GM18873 (cell line): ENCODE data around the gene PNLIPRP2.

Experiments
- ATAC-seq: cut with Tn5 transposase; IDR thresholded peaks from one replicate; pipeline ENCODE4 v1.9.1; 2021; ENCODE audit warnings: mild to moderate bottlenecking, moderate library complexity, moderate number of reproducible peaks; ENCODE audit not compliant: unreplicated experiment, low FRiP score

Gene PNLIPRP2

GRCh38 chr10:116611153-116611545, 9.6 kb upstream of the PNLIPRP2 start:
- ATAC-seq = no peak

GRCh38 chr10:116612107-116612769, 8.5 kb upstream of the PNLIPRP2 start:
- no peak for ATAC-seq

DNA sequence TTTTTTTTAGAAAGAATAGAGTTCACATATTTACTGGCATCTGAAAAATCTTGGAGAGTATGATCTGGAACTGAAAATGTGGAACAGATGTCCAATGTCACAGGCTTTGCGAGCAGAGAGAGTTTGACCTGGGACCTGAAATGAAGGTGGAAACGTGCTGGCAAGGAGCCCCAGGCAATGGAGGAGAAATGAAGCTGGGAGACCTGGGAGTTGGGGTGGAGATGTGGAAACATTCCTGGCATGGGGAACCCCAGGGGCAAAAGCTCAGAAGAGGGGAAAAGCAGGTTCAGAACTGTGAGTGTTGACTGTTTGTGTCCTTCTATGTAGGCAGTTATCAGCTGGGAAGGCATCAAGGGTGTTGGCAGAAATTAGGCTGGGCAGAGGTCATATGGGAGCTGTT, 7.3 kb upstream of the PNLIPRP2 start:
- no peak for ATAC-seq

- ATAC-seq = no peak
These were observed 6.0 kb upstream of the PNLIPRP2 start for GRCh38 chr10:116614796-116615195.

- ATAC-seq = no peak
These were observed 5.5 kb upstream of the PNLIPRP2 start for GRCh38 chr10:116615199-116615776.

DNA sequence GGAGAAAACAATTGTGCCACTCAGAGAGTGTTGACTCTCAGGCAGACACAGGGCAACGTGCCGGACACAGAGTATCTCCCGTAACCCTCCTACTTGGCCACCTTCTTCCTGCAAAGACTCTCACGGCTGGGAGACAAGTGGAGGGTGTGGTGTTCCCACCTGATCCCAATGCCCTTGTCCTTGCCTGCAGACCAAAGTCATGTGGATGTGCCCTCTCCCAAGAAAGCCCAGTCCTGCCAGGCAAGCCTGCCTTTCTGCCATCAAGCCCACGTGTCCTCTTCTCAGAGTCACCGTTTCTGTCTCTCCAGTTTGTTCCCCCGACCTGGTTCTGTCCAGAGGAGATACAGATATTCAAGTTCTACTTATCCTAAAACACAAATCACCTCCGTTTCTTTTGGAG, 723 bp downstream of the PNLIPRP2 start:
- no peak for ATAC-seq

- no peak for ATAC-seq
These were observed 1.3 kb downstream of the PNLIPRP2 start for GRCh38 chr10:116621934-116622655.

- no peak for ATAC-seq
These were observed 5.1 kb downstream of the PNLIPRP2 start for GRCh38 chr10:116625845-116626244.

DNA sequence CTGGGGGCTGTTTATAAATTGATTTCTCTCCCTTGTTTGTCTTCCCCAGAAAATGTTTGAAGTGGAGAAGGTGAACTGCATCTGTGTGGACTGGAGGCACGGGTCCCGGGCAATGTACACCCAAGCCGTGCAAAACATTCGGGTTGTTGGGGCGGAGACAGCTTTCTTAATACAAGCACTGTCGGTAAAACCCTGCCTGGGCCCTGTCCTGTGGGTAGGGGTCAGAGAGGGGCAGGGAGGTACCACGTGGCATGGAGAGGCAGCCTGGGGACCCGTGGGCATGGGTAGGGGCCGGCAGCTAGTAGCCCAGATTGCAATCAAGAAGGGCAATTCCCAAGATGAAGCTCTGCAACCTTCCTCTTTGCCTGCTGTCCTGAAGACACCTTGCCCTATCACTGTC, 6.1 kb downstream of the PNLIPRP2 start:
- no peak for ATAC-seq

DNA sequence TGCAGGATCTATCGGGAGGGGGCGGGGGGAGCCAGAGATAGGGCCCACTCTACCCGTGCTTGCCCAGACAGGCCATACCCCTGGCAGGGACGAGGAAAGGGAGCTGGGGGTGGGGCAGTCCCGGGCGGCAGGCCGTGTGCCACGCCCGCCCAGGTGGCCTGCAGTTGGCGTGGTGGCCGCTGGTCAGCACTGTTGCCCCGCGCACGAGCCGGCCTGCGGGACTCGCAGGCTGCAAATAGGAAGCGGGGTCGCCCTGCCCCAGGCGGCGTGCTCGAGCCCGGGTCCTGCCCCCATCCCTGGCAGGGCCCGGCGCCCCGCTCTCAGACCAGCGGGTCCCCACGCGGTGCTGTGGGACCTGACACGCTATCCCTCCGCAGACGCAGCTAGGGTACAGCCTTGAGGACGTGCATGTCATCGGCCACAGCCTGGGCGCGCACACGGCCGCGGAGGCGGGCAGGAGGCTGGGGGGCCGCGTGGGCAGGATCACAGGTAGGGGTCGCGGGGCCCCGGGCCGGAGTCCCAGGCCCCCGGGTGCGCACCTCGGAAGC, 6.7 kb downstream of the PNLIPRP2 start:
- ATAC-seq = no peak

- no peak for ATAC-seq
These were observed 8.6 kb downstream of the PNLIPRP2 start for GRCh38 chr10:116629340-116629739.

DNA sequence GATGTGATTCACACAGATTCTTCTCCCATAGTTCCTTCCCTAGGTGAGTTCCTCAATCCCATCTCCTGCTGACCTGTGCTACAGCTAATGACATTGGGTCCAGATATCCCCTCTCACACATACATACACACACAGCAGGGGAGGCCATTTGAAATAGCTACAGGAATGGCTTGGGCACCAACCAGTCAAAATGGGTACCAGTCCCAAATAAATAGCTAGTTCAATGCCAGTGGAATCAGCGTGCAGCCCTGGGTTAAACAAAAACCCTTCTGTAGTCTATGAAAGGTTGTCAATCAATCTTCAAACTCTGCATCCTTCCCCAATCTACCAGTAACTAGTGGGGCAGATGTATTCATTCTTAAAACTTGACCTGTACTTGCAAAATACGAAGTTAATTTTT, 9.3 kb downstream of the PNLIPRP2 start:
- ATAC-seq = no peak

DNA sequence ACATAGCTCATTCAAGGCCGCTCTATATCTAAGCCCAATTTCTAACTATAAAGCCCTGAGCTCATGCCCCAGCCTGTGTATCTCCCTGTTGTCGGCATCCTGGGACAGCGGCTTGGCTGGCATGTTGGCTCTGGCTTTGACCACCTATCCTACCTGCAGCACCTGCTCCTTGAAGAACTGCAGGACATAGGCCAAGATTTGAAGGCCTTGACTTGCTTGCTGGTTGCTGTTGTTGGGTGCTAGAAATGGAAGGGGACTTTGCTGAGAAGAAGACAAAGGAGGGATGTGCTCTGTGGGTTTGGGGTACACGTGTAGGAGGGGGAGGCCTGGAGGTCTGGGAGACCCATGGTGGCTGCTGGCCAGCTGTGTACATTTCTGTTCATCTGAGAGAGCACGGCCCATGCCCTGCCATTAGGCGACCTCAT, 11.1 kb downstream of the PNLIPRP2 start:
- ATAC-seq = no peak

GRCh38 chr10:116632596-116633215, 12.0 kb downstream of the PNLIPRP2 start:
- no peak for ATAC-seq

DNA sequence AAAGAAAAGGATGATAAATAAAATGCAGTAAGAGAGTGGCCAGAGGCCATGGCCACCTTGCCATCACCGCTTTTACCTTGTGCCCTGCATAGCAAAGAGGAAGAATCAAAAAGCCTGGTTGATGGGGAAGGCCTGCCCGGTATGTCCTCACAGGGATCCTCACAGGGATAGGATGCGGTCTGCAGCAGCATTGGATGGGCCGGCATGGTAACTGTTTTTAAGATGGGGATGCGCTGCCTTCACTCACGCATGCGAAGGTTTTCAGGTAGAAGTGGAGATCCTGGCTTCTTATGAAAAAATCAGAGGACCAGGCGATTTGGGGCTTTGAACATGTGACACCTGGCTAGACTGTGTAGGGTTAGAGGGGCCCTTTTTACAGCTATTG, 12.5 kb downstream of the PNLIPRP2 start:
- ATAC-seq = no peak

- ATAC-seq = no peak
These were observed 13.6 kb downstream of the PNLIPRP2 start for GRCh38 chr10:116634126-116634975.

DNA sequence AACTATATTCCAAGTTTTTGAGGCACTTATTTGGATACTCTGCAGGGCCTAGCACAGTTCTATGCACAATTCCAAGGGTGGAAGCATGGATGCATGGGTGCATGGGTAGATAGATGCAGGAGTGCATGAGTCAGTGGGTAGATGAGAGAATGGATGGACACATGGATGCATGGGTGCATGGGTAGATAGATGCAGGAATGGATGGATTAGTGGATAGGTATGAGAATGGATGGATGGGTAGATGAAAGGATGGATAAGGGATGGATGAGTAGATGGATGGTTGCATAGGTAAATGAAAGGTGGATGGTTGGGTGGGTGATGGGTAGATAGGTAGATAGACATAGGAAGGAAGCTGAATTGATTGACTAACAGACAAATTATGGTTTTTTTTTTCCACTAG, 15.6 kb downstream of the PNLIPRP2 start:
- no peak for ATAC-seq

DNA sequence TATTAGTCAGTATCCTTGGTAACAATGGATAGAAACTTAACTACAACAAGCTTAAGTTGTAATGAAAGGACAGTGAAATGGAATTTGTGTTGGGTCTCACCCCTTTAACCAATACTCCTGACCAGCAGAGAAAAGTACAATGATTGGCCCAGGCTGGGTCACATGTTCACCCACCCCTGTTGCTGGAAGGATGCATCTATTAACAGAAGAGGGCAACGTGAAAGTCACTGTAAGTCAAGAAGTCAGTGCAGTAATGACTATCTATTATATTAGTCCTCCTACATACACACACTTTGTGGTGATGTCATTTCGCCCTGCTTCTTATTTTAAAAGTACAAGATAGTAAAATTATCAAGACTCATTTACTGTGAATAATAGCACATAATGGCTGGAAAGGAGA, 16.2 kb downstream of the PNLIPRP2 start:
- ATAC-seq = no peak

GRCh38 chr10:116637830-116638229, 17.1 kb downstream of the PNLIPRP2 start:
- ATAC-seq = no peak

DNA sequence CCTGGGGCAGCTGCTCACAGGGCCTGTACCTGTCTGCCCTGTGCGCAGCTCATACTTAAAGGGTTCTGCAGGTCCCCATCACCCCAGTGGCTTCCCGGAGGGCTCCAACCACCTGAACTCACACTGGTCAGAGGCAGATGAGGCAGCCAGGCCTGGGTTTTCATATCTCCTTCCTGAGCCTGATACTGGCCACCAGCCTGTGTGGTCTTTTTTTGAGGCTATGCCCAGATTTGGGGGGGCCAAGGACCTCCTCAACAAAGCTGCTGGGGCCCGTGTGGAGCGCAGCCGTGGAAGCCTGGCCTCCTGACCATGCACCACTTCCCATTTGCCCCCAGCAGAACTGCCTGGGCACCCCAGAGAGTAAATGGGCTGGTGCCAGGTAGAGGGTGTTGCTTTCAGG, 25.7 kb downstream of the PNLIPRP2 start:
- ATAC-seq = no peak
